DOHH2 (cell line): ENCODE measurements around the gene SPARC.

ENCODE experiments used
- EZH2phosphoT487 ChIP-seq: fragments of 200-600 bp; sonication (generic); IDR thresholded peaks from 2 replicates; pipeline ENCODE4 v1.6.1; 2017; ENCODE audit warnings: borderline replicate concordance, mild to moderate bottlenecking, antibody characterized with exemption, low read length, moderate library complexity, mixed read lengths
- TF ChIP-seq, protein P1 (sequence below): fragments of 200-600 bp; sonication (generic); IDR thresholded peaks from one replicate; pipeline ENCODE4 v1.5.1; 2014; ENCODE audit warnings: antibody characterized with exemption, mild to moderate bottlenecking, low read depth, low read length; ENCODE audit not compliant: poor library complexity, severe bottlenecking

DNA sequence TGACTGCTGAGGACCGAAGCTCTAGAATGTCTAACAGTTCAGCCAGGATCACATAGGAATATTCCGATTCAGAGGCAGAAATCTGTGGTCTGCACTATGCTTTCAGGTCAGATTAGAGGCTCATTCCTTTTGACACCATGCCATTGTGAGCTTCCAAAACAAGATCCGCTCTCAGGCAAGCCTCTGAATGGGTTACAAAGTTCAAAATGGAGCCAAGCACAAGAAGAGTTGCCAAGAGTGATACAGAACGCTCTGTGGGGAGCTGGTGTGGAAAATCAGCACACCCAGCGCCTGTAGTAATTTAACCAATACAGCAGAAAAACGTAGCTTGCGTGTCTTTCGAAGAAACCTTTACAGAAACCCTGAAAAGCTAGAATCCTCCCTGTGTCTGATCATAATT is 62.2 kb downstream of the SPARC start:
- no peak for TF ChIP-seq EZH2phosphoT487
- TF ChIP-seq, protein P1, sequence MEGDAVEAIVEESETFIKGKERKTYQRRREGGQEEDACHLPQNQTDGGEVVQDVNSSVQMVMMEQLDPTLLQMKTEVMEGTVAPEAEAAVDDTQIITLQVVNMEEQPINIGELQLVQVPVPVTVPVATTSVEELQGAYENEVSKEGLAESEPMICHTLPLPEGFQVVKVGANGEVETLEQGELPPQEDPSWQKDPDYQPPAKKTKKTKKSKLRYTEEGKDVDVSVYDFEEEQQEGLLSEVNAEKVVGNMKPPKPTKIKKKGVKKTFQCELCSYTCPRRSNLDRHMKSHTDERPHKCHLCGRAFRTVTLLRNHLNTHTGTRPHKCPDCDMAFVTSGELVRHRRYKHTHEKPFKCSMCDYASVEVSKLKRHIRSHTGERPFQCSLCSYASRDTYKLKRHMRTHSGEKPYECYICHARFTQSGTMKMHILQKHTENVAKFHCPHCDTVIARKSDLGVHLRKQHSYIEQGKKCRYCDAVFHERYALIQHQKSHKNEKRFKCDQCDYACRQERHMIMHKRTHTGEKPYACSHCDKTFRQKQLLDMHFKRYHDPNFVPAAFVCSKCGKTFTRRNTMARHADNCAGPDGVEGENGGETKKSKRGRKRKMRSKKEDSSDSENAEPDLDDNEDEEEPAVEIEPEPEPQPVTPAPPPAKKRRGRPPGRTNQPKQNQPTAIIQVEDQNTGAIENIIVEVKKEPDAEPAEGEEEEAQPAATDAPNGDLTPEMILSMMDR, result no peak
